Mucosa of stomach (tissue), 1 donor: ENCODE measurements around the gene ACP3.

ENCODE experiments used
- H3K27me3 ChIP-seq: one replicate; pipeline ENCODE4 v1.7.0; 2013; ENCODE audit warnings: mild to moderate bottlenecking, low read length; ENCODE audit not compliant: control insufficient read depth, insufficient read depth
- H3K36me3 ChIP-seq: one replicate; pipeline ENCODE4 v1.7.0; 2013; ENCODE audit warnings: low read length; ENCODE audit not compliant: control insufficient read depth, insufficient read depth
- H3K4me1 ChIP-seq: one replicate; pipeline ENCODE4 v1.7.0; 2013; ENCODE audit warnings: mild to moderate bottlenecking, low read length; ENCODE audit not compliant: control insufficient read depth, insufficient read depth
- H3K4me3 ChIP-seq: one replicate; pipeline ENCODE4 v1.7.0; 2013; ENCODE audit warnings: low read length
- H3K9ac ChIP-seq: one replicate; pipeline ENCODE4 v1.7.0; 2013; ENCODE audit warnings: mild to moderate bottlenecking, low read length, moderate library complexity
- H3K9me3 ChIP-seq: one replicate; pipeline ENCODE4 v1.7.0; 2013; ENCODE audit warnings: mild to moderate bottlenecking, low read length, moderate library complexity; ENCODE audit not compliant: control insufficient read depth
- donor health status: Pancreatic carcinoma.

ACP3 gene

GRCh38 chr3:132317229-132317948 is at the start of gene ACP3:
Gene ACP3, plus strand, starts transcription at chr3:132317407. Its CDS starts 50 bp downstream, at chr3:132317457.
- Histone ChIP-seq H3K4me3 (no peak within 1 kb of the TSS), H3K9ac (peak within 1 kb of the TSS; percentile 37)

DNA sequence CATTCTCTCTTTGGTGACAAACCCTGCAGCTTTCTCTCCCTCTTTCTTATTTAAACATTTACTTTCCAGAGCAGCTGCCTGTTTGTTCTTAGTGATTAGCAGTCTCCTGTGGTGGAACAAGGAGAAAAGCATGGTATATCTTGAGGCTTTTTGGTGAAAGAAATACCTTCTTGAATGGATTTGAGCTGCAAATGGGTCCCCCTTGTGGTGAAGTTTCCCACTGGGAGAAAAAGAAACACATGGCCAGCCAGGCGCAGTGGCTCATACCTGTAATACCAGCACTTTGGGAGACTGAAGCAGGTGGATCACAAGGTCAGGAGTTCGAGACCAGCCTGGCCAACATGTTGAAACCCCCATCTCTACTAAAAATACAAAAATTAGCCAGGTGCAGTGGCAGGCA is 48.3 kb upstream of the ACP3 start:
- H3K27me3 ChIP-seq: no peaks in the 10 kb centered on the region
- H3K4me3 ChIP-seq: no peak overlapping the region
- no peaks in the 10 kb centered on the region for H3K4me1 ChIP-seq
- H3K9ac ChIP-seq: no peak overlapping the region
- no peaks in the 10 kb centered on the region for H3K9me3 ChIP-seq
- no peaks in the 10 kb centered on the region for H3K36me3 ChIP-seq

More at GRCh38 chr3:132317229-132317948, at the start of gene ACP3:
- Histone ChIP-seq H3K9me3 (no peaks in the 10 kb centered on the region), H3K4me1 (peaks cover 13% of the 10 kb centered on the region), H3K27me3 (no peaks in the 10 kb centered on the region), H3K36me3 (no peaks in the 10 kb centered on the region)

DNA sequence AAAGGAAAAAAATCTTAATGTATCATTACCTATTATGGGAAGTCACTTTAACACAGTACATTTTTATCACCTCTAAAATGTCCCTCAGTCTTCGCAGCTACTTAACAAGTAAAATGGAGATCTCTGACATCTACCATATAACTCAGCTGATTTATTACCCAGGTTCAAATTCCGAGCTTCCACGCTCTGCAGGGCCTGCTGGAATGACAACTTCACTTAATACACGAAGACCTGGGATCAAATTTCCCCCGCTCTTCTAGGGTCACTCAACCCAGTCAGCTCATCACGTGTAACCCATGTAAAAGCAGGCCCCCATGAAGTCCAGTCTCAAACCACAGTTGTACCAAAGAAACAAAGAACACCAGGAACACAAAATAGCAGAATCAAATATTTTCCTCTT is 44.2 kb upstream of the ACP3 start:
- Histone ChIP-seq H3K4me3 (no peak overlapping the region), H3K9ac (no peak overlapping the region), H3K36me3 (no peaks in the 10 kb centered on the region), H3K4me1 (no peaks in the 10 kb centered on the region), H3K9me3 (no peaks in the 10 kb centered on the region), H3K27me3 (no peaks in the 10 kb centered on the region)

DNA sequence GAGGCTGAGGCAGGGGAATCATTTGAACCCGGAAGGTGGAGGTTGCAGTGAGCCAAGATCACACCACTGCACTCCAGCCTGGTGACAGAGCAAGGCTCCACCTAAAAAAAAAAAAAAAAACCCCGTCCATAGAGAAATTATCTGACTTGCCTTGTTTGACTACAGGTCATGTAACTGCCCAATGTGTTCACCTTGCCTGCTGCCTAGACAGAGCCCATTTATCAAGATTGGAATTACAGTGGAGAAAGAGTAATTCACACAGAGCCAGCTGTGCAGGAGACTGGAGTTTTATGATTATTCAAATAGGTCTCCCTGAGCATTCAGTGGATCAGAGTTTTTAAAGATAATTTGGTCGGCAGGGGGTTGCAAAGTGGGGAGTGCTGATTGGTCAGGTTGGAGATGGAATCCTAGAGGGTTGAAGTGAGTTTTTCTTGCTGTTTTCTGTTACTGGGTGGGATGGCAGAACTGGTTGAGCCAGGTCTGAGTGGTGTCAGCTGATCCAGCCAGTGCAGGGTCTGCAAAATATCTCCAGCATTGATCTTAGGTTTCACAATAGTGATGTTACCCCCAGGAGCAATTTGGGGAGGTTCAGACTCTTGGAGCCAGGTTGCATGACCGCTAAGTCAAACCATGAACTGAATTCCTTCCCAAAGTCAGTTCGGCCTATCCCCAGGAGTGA is 40.8 kb upstream of the ACP3 start:
- Histone ChIP-seq H3K4me3 (no peak overlapping the region), H3K9me3 (no peaks in the 10 kb centered on the region), H3K9ac (no peak overlapping the region), H3K4me1 (no peaks in the 10 kb centered on the region), H3K27me3 (no peaks in the 10 kb centered on the region), H3K36me3 (no peaks in the 10 kb centered on the region)

DNA sequence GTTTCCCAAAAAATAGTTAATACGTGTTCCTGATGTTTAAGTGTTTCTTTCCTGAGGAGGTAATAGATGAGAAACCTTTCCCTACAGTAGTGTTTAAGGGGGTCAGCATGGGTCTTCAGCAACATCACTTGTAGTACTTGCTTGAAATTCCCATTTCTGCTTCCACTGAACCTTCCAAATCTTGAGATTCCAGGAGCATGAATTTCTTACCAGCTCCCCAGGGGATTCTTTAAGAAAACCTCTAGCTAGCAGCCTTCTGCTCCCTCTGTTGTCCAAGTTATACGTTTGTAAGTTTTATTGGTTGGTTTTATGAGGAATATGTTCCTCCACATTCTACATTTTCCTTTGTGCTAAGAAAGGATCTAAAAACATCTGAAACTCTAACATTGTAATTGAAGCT is 38.2 kb upstream of the ACP3 start:
- H3K4me1 ChIP-seq: peaks cover 13% of the 10 kb centered on the region
- H3K9me3 ChIP-seq: no peaks in the 10 kb centered on the region
- no peak overlapping the region for H3K4me3 ChIP-seq
- no peak overlapping the region for H3K9ac ChIP-seq
- H3K27me3 ChIP-seq: no peaks in the 10 kb centered on the region
- H3K36me3 ChIP-seq: no peaks in the 10 kb centered on the region

DNA sequence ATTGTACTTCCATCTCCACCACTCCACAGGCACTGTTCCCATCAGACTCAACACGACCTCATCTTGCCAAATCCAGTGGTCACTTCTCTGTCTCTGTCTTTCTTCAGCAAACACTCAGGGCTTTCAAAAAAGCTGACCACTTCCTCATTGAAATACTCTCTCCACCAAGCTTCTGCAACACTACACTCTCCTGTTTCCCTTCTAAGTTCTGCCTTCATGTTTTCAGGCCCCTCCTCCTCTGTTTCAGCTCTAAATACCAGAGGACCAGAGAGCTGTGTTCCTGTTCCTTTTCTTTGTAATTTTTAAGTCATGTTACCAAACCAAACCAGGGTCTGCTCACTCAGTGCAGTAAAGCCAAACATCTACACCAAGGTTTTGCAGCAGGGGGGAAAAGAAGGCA is 33.8 kb upstream of the ACP3 start:
- Histone ChIP-seq H3K36me3 (no peaks in the 10 kb centered on the region), H3K9me3 (peaks cover 6% of the 10 kb centered on the region), H3K4me1 (peaks cover 41% of the 10 kb centered on the region), H3K27me3 (no peaks in the 10 kb centered on the region), H3K4me3 (no peak overlapping the region), H3K9ac (peak overlapping the region; percentile 7)

DNA sequence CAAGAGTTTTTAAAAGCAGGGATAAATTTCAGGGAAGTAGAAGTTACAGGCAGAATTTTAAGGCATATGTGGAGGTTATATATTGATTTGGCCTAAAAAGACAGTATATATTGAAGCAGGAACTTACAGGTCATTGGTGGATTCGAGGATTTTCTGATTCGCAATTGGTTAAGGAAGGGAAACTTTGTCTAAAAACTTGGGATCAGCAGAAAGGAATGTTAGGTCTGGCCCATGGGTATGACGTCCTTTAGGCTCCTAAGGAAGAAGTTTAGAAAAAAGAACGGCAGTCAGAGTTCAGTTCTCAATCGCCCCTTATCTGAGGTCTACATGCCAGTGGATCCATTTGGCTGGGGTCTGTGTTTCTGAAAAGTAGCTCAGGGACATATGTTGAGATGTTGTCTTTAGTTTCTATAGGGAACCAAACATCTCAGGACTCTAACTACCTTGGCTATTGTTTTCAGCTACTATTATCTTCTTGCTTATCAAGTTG is 33.2 kb upstream of the ACP3 start:
- H3K27me3 ChIP-seq: no peaks in the 10 kb centered on the region
- H3K4me3 ChIP-seq: no peak overlapping the region
- H3K4me1 ChIP-seq: peaks cover 41% of the 10 kb centered on the region
- H3K36me3 ChIP-seq: no peaks in the 10 kb centered on the region
- H3K9me3 ChIP-seq: peaks cover 6% of the 10 kb centered on the region
- peak overlapping the region; percentile 7 for H3K9ac ChIP-seq

- Histone ChIP-seq H3K36me3 (no peaks in the 10 kb centered on the region), H3K9ac (peak overlapping the region; percentile 71), H3K9me3 (peaks cover 6% of the 10 kb centered on the region), H3K27me3 (no peaks in the 10 kb centered on the region), H3K4me1 (peaks cover 41% of the 10 kb centered on the region), H3K4me3 (peak overlapping the region; percentile 55)
These were observed 32.2 kb upstream of the ACP3 start for GRCh38 chr3:132284781-132285619.

DNA sequence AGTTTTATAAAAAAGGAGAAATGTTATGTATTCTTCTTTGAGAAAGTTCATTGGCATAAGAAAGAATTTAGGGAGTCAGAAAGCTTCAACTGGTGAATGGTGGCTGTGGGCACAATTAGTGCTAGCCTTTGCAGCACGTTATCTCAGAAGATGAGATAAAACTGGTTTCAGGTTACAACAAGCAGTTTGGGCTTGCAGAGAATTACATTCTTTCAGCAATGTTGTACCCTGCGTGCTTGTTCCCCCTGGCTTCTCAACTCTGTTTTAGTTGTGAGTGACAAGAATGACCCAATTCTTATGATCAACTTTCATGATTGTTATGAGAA is 31.6 kb upstream of the ACP3 start:
- Histone ChIP-seq H3K4me1 (peaks cover 41% of the 10 kb centered on the region), H3K36me3 (no peaks in the 10 kb centered on the region), H3K4me3 (peak overlapping the region; percentile 55), H3K27me3 (no peaks in the 10 kb centered on the region), H3K9ac (peak overlapping the region; percentile 71), H3K9me3 (peaks cover 6% of the 10 kb centered on the region)

GRCh38 chr3:132286035-132286434 is 31.2 kb upstream of the ACP3 start:
- Histone ChIP-seq H3K9me3 (peaks cover 6% of the 10 kb centered on the region), H3K27me3 (no peaks in the 10 kb centered on the region), H3K4me3 (no peak overlapping the region), H3K9ac (no peak overlapping the region), H3K36me3 (no peaks in the 10 kb centered on the region), H3K4me1 (peaks cover 41% of the 10 kb centered on the region)

DNA sequence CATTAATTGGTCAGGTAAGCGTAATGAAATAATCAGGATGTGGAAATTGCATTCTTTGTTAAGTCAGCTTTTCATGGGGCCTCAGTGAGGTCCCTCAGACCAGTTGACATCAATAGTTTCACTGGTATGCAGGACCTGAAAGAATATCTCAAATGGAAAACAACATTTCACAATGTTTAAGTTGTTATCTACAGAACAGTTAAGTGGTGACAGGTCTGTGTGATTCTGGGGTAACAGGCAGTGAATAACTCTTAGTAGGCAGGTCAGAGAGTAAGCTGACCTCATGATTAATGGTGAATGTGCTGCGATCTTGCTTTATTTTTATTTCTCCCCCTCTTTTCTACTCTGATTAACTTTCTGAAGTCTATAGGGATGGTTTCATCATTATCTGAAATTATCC is 28.9 kb upstream of the ACP3 start:
- no peak overlapping the region for H3K4me3 ChIP-seq
- peaks cover 6% of the 10 kb centered on the region for H3K9me3 ChIP-seq
- peaks cover 34% of the 10 kb centered on the region for H3K4me1 ChIP-seq
- no peaks in the 10 kb centered on the region for H3K36me3 ChIP-seq
- no peak overlapping the region for H3K9ac ChIP-seq
- H3K27me3 ChIP-seq: no peaks in the 10 kb centered on the region

DNA sequence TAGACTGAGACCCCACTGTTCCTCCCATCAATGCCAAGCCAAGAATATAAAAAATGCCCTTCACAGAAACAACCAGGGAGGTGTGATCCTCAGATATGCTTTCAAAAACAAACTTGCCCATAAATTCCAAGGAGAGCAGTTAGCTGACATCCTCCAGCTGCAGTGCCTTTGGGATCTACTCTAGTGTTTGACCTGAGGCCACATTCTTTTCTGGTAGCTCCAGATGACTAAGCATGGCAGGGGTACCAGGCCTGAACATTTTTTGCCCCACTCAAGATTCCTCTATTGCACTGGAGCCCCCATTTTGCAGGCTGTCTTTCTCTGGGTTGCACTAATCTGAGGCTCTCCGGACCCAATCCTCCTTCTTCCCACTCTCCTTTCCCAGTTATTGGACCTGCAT is 27.9 kb upstream of the ACP3 start:
- H3K9ac ChIP-seq: no peak overlapping the region
- no peaks in the 10 kb centered on the region for H3K36me3 ChIP-seq
- peaks cover 25% of the 10 kb centered on the region for H3K4me1 ChIP-seq
- peaks cover 6% of the 10 kb centered on the region for H3K9me3 ChIP-seq
- no peak overlapping the region for H3K4me3 ChIP-seq
- no peaks in the 10 kb centered on the region for H3K27me3 ChIP-seq
